ENCODE results near the gene FHL2.

- TF ChIP-seq, protein P1, sequence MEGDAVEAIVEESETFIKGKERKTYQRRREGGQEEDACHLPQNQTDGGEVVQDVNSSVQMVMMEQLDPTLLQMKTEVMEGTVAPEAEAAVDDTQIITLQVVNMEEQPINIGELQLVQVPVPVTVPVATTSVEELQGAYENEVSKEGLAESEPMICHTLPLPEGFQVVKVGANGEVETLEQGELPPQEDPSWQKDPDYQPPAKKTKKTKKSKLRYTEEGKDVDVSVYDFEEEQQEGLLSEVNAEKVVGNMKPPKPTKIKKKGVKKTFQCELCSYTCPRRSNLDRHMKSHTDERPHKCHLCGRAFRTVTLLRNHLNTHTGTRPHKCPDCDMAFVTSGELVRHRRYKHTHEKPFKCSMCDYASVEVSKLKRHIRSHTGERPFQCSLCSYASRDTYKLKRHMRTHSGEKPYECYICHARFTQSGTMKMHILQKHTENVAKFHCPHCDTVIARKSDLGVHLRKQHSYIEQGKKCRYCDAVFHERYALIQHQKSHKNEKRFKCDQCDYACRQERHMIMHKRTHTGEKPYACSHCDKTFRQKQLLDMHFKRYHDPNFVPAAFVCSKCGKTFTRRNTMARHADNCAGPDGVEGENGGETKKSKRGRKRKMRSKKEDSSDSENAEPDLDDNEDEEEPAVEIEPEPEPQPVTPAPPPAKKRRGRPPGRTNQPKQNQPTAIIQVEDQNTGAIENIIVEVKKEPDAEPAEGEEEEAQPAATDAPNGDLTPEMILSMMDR (IDR thresholded peaks at IDR 0.05), result no peak
- peak; percentile 8 for TF ChIP-seq POLR2A (IDR thresholded peaks at IDR 0.05)
These were observed 70.3 kb downstream of the FHL2 start for GRCh38 chr2:105328281-105329196.

Data from right lobe of liver (tissue), 4 donors.